HG03460 (cell line): ENCODE results near the gene MUL1.
"Not testable (repeated sequence)": the region's sequence is repeated elsewhere in the genome, so short reads cannot be mapped to it uniquely, and the experiment has no call there.

Experiments
- ATAC-seq: cut with Tn5 transposase; IDR thresholded peaks from one replicate; pipeline ENCODE4 v1.9.1; 2021; ENCODE audit not compliant: unreplicated experiment

The MUL1 gene

DNA sequence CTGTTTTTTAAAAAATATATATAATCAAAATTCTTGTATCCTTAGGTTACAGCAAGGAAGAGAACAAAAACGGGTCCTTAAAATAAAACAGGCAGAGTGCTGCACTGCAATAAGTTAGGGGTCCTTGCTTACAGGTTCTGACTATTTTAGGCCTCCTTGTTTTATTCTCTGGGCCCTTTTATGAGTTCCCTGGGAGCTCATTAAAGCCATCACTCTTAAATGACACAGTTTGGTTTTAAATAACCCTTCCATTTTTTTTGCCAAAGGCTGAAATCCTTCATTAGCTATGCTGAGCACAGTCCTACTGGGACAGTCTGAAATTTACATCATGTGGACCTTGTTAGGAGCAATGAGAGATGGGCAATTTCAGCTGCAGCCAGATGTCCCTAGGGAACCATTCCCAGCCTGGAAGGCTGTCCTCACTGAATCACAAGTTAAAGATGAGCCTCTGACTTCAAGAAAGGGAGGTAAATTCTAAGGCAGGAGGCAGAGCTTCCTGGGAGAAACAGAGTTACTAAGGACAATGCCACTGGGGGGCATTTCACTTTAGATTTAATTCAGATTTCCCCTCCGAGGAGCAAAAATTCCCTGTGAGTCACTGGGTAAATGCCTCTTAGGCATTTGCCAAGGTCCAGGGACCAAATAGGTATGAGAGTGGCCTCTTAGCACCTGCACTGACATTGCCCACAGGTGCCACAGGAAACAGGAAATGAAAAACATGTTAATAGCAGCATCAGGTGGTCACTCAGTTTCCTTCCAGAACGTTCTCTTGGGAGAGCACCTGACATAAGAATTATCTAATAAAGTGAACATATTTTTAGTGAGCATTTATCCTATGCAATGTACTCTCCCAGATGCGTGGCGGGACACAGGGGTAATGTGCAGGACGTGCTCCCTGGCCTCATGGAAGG lies 3.8 kb upstream of the MUL1 start:
- ATAC-seq: no peak

GRCh38 chr1:20508411-20508771 lies 440 bp upstream of the MUL1 start:
- no peak for ATAC-seq

- no peak for ATAC-seq
Observed at GRCh38 chr1:20507248-20507563, 745 bp downstream of the MUL1 start.

- ATAC-seq: no peak
Observed at GRCh38 chr1:20505488-20505887, 2.5 kb downstream of the MUL1 start.

DNA sequence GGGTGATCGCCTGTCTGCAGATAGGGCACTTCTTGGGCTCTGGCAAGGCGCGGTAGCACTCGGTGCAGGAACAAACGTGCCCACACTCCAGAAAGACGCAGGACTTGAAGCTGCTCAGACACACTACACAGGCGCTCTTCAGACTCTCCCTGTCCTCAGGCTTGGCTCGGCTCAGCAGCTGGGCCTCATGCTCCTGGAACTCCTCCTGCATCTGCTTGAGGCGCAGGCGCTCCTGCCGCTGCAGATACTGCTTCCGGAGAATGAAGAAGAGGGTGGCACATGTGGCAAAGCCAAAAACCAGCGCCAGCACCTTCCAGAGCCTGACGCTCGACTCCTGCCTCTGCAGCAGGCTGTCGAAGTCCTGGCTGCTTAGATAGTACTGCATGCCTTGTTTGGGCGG lies 7.2 kb downstream of the MUL1 start:
- ATAC-seq: no peak

DNA sequence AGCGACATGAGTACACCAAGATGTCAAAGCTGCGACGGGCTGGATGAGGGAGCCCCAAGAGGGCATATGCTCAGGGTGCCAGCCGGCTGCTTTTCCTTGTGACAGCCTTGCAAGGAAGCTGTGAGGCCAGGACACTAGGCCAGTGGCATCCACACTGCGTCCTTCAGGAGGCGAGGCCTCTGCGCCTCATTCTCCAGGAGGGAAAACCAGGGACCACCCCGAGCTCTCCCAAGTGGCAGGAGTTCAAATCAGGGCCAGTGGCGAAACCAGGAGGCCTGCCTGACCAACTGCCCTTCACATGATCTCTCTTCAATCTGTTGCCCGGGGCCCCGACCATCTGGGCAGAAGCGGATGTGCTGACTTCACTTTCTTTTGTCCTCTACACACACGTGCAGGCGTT lies 8.2 kb downstream of the MUL1 start:
- no peak for ATAC-seq

GRCh38 chr1:20499105-20499504 lies 8.8 kb downstream of the MUL1 start:
- no peak for ATAC-seq

GRCh38 chr1:20498116-20498515 lies 9.8 kb downstream of the MUL1 start:
- ATAC-seq: no peak

GRCh38 chr1:20497506-20497905 lies 10.4 kb downstream of the MUL1 start:
- ATAC-seq: no peak

DNA sequence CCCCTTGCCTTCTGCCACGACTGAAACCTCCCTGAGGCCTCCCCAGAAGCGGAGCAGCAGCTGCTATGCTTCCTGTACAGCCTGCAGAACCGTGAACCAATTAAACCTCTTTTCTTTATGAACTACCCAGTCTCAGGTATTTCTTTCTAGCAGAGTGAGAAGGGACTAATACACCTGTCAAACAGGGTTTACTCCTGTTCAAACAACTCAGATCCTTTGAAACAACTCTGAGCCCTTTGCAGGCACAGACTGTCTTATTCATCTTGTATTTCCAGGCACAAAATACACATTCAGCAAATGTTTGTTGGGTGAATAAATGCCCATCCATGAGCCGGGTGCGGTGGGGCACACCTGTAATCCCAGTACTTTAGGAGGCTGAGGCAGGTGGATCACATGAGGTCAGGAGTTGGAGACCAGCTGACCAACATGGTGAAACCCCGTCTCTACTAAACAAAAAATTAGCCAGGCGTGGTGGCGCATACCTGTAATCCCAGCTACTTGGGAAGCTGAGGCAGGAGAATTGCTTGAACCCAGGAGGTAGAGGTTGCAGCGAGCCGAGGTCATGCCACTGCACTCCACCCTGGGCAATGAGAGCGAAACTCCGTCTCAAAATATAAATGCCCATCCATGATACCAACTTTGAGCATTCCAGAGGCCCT lies 11.1 kb downstream of the MUL1 start:
- ATAC-seq: not testable (repeated sequence)

DNA sequence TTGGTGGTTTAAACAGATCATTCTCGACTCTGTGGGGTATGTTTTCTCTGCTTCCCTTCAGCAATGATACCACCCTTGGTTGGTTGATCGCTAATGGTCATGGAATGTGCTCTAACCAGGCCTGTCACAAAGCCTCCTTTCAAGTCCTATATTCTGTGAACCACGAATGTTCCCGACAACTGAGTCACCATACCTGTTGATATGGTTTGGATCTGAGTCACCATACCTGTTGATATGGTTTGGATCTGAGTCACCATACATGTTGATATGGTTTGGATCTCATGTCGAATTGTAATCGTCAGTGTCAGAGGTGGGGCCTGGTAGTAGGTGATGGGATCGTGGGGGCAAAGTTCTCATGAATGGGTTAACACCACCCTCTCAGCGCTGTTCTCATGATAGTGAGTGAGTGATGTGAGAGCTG lies 11.7 kb downstream of the MUL1 start:
- ATAC-seq: no peak

DNA sequence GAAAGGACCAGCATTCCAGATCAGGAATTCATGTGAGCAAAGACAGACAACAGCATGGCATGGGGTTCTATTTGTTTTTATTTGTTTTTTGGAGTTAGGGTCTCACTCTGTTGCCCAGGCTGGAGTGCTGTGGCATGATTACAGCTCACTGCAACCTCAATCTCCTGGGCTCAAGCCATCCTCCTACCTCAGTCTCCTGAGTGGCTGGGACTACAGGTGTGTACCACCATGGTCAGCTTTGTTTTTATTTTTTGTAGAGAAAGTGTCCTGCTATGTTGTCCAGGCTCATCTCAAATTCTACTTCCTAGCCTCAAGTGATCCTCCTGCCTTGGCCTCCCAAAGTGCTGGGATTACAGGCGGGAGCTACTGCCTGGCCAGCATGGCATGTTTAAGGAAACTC lies 12.3 kb downstream of the MUL1 start:
- no peak for ATAC-seq

- ATAC-seq: no peak
Observed at GRCh38 chr1:20494609-20495311, 13.2 kb downstream of the MUL1 start.

GRCh38 chr1:20493839-20494608 lies 13.9 kb downstream of the MUL1 start:
- ATAC-seq: no peak

- ATAC-seq: no peak
Observed at GRCh38 chr1:20493309-20493708, 14.6 kb downstream of the MUL1 start.

- no peak for ATAC-seq
Observed at GRCh38 chr1:20492751-20493150, 15.2 kb downstream of the MUL1 start.

DNA sequence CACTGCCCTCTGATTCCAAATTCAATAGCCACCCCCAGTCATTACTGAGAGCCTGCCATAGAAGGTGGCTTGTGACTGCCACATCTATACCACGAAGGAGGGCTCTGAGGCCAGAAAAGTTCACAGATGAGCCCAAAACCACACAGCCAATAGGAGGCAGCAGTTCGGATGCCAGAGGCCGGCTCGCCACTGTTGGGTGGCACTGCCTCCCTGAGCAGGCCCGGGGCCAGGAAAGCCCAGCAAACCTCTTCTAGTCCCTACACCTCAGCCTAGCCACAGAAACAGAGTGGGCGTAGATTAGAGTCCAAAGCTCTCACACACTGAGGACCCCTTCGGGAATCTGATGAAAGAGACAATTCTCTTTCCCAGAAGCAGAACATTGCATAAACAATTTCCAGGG lies 16.1 kb downstream of the MUL1 start:
- no peak for ATAC-seq

- no peak for ATAC-seq
Observed at GRCh38 chr1:20491178-20491577, 16.8 kb downstream of the MUL1 start.

- no peak for ATAC-seq
Observed at GRCh38 chr1:20487236-20487590, 20.7 kb downstream of the MUL1 start.

GRCh38 chr1:20486457-20487235 lies 21.3 kb downstream of the MUL1 start:
- no peak for ATAC-seq
